Peyer's patch (tissue), 4 donors: ENCODE results near the gene CHD5.

Experiments used
- CTCF ChIP-seq, 6 experiments: fragments of 450-650 bp in 4 of 6; fragments of 200-600 bp in 2 of 6; sonication (generic) in 1 of 6; IDR thresholded peaks; one replicate each; pipeline ENCODE4 v1.5.1; 2017 to 2019; ENCODE audit warnings: antibody characterized with exemption in 6 of 6, mild to moderate bottlenecking in 3 of 6, moderate library complexity in 1 of 6
- POLR2A ChIP-seq, 2 donors: fragments of 450-650 bp; IDR thresholded peaks; one replicate each; pipeline ENCODE4 v1.5.1; 2017; ENCODE audit warnings: antibody characterized with exemption in 2 of 2, mild to moderate bottlenecking in 2 of 2, moderate library complexity in 2 of 2

- TF ChIP-seq POLR2A (IDR thresholded peaks at IDR 0.05) (no peak), CTCF (IDR thresholded peaks at IDR 0.05) (no peak)
Observed at GRCh38 chr1:6142734-6143133, 37.4 kb downstream of the CHD5 start.
